SK-N-SH (cell line): Measurements from ENCODE around the gene NANOS2. TPM values are rescaled to one million over a fixed set of nuclear protein-coding genes. Genes with fewer than 3 reads are reported as not detected.
"Not testable (repeated sequence)": the region's sequence is repeated elsewhere in the genome, so short reads cannot be mapped to it uniquely, and the experiment has no call there.

ENCODE experiments used
- CTCF ChIA-PET: fragments of 300-600, 350-600 bp; formaldehyde crosslinking; extraction: SDS; loops from one replicate; lab custom pipeline; 2021; lab: Yijun Ruan, JAX
- POLR2A ChIA-PET: fragments of 350-600 bp; sonication (Branson Sonifier 250); formaldehyde crosslinking; extraction: SDS; loops from one replicate; lab custom pipeline; 2020; ENCODE audit warnings: antibody characterized with exemption, inconsistent platforms; lab: Yijun Ruan, JAX
- DNase-seq: peaks from one replicate; pipeline ENCODE4 v3.0.0; 2012
- H2AFZ ChIP-seq: fragments of 200-600 bp; sonication (generic); 2 replicates; pipeline ENCODE4 v1.8.1; 2016; ENCODE audit warnings: antibody characterized with exemption, mild to moderate bottlenecking, low read depth
- H3F3A ChIP-seq: fragments of 200-600 bp; sonication (generic); replicated peaks from 2 replicates; pipeline ENCODE3; 2016; ENCODE audit warnings: antibody characterized with exemption, mild to moderate bottlenecking; ENCODE audit not compliant: insufficient read depth
- H3K27ac ChIP-seq, 2 experiments: fragments of 200-500 bp in 1 of 2; fragments of 200-600 bp in 1 of 2; sonication (Bioruptor generic) in 1 of 2; sonication (generic), shearing (Covaris generic) in 1 of 2; 2 replicates each; pipeline versions ENCODE4 v1.5.1 to v1.6.1; 2014 to 2016; ENCODE audit warnings: low read depth in 2 of 2, inconsistent platforms in 1 of 2, low read length in 1 of 2, mild to moderate bottlenecking in 1 of 2, mixed read lengths in 1 of 2
- H3K27me3 ChIP-seq: fragments of 200-600 bp; sonication (generic), shearing (Covaris generic); 2 replicates; pipeline ENCODE4 v1.6.1; 2016; ENCODE audit warnings: mixed run types; ENCODE audit not compliant: insufficient read depth
- H3K36me3 ChIP-seq, 2 experiments: fragments of 200-500 bp in 1 of 2; fragments of 200-600 bp in 1 of 2; sonication (Bioruptor generic) in 1 of 2; sonication (generic) in 1 of 2; replicated peaks in 1 of 2; 2 replicates each; pipeline versions ENCODE3 to v1.5.1; 2014 to 2016; ENCODE audit warnings: low read length in 1 of 2, mild to moderate bottlenecking in 1 of 2; ENCODE audit not compliant: insufficient read depth in 2 of 2, control insufficient read depth in 1 of 2
- H3K4me1 ChIP-seq, 2 experiments: fragments of 200-500 bp in 1 of 2; fragments of 200-600 bp in 1 of 2; sonication (Bioruptor generic) in 1 of 2; sonication (generic), shearing (Covaris generic) in 1 of 2; 2 replicates each; pipeline versions ENCODE4 v1.5.1 to v1.6.1; 2014 to 2016; ENCODE audit warnings: low read depth in 1 of 2, low read length in 1 of 2, mixed run types in 1 of 2; ENCODE audit not compliant: insufficient read depth in 2 of 2, control insufficient read depth in 1 of 2
- H3K4me2 ChIP-seq: fragments of 200-600 bp; sonication (generic), shearing (Covaris generic); 2 replicates; pipeline ENCODE4 v1.6.1; 2017; ENCODE audit warnings: mixed run types
- H3K4me3 ChIP-seq, 2 experiments: fragments of 200-500 bp in 1 of 2; fragments of 200-600 bp in 1 of 2; sonication (Bioruptor generic) in 1 of 2; sonication (generic), shearing (Covaris generic) in 1 of 2; 2 replicates each; pipeline versions ENCODE4 v1.5.1 to v1.8.1; 2014 to 2016; ENCODE audit warnings: low read depth in 2 of 2, inconsistent platforms in 1 of 2, low read length in 1 of 2, mild to moderate bottlenecking in 1 of 2, mixed read lengths in 1 of 2, moderate library complexity in 1 of 2
- H3K79me2 ChIP-seq: fragments of 200-600 bp; sonication (generic); 2 replicates; pipeline ENCODE4 v1.8.1; 2017; ENCODE audit warnings: mild to moderate bottlenecking; ENCODE audit not compliant: insufficient read depth
- H3K9ac ChIP-seq: fragments of 200-600 bp; sonication (generic); 2 replicates; pipeline ENCODE4 v1.6.1; 2017; ENCODE audit warnings: mixed run types
- H3K9me2 ChIP-seq: fragments of 200-600 bp; sonication (generic); 2 replicates; pipeline ENCODE4 v1.6.1; 2017; ENCODE audit warnings: mixed run types
- H3K9me3 ChIP-seq: fragments of 200-600 bp; sonication (generic); 2 replicates; pipeline ENCODE4 v1.6.1; 2017; ENCODE audit warnings: mixed run types, mild to moderate bottlenecking, moderate library complexity
- H4K20me1 ChIP-seq: fragments of 200-600 bp; sonication (generic); 2 replicates; pipeline ENCODE4 v1.6.1; 2017; ENCODE audit warnings: mild to moderate bottlenecking, mixed run types; ENCODE audit not compliant: insufficient read depth
- FOSL2 ChIP-seq: IDR thresholded peaks from 2 replicates; pipeline ENCODE4 v1.4.0; 2012; ENCODE audit warnings: low read depth, mild to moderate bottlenecking, moderate library complexity, borderline replicate concordance
- GATA2 ChIP-seq: sonication (generic); formaldehyde crosslinking; IDR thresholded peaks from 2 replicates; pipeline ENCODE4 v1.5.0; 2020; ENCODE audit warnings: mild to moderate bottlenecking, missing genetic modification reagents
- IRF3 ChIP-seq: fragments of 150-350 bp; IDR thresholded peaks from 2 replicates; pipeline ENCODE4 v1.6.1; 2016; ENCODE audit warnings: mild to moderate bottlenecking, low read depth, low read length
- MEF2A ChIP-seq: IDR thresholded peaks from 2 replicates; pipeline ENCODE4 v1.4.0; 2012; ENCODE audit warnings: low read depth, borderline replicate concordance
- PBX3 ChIP-seq: IDR thresholded peaks from 2 replicates; pipeline ENCODE4; 2012
- RAD21 ChIP-seq: IDR thresholded peaks from 2 replicates; pipeline ENCODE4 v1.6.1; 2012; ENCODE audit warnings: mild to moderate bottlenecking, low read length
- RCOR1 ChIP-seq: fragments of 150-350 bp; IDR thresholded peaks from 2 replicates; pipeline ENCODE4 v1.6.1; 2017; ENCODE audit warnings: antibody characterized with exemption, low read length
- RFX5 ChIP-seq: IDR thresholded peaks from 2 replicates; pipeline ENCODE4 v1.6.1; 2012; ENCODE audit warnings: mild to moderate bottlenecking, improper control_type of control experiment, low read length
- WGBS: methylation state at CpG from one replicate; pipeline ENCODE4 v1.1.6; 2017; ENCODE audit warnings: low lambda C conversion rate; 5-methylcytosine and 5-hydroxymethylcytosine counted together
- polyA plus RNA-seq, 3 experiments: library from polyadenylated mRNA; depleted of rRNA; stranded (reverse); fragments of >200 nt; gene quantifications; 2 replicates each; pipeline ENCODE4 v1.2.3, GENCODE V29; 2012

Gene NANOS2
- polyA plus RNA-seq, 1 of the 3 experiments (the other 2 are of a cell fraction), result not detected

GRCh38 chr19:45870798-45871197 is 43.8 kb downstream of the NANOS2 start:
- H3K9me3 ChIP-seq, result no peaks in the 10 kb centered on the region
- ChIA-PET POLR2A (no interaction called here), CTCF (interaction anchor here (2.2 to 12.2 kb wide), 2 partner anchors 12 to 21 kb away, joined by 5 to 121 read pairs; partner anchors contain the start of gene IRF2BP1)
- H3K27me3 ChIP-seq, result no peaks in the 10 kb centered on the region; the same call in 1 of the 2 replicates
- no peaks in the 10 kb centered on the region for H3K4me1 ChIP-seq
- H3K27ac ChIP-seq, result no peak overlapping the region
- no peak overlapping the region for H3K4me2 ChIP-seq
- no peak overlapping the region for H3K9ac ChIP-seq
- H3K79me2 ChIP-seq, result no peaks in the 10 kb centered on the region
- no peak overlapping the region for H2AFZ ChIP-seq
- no peaks in the 10 kb centered on the region for H4K20me1 ChIP-seq
- no peaks in the 10 kb centered on the region for H3K36me3 ChIP-seq
- no peak for DNase-seq
- no peak overlapping the region for H3K4me3 ChIP-seq
- H3F3A ChIP-seq, result peaks cover 10% of the 10 kb centered on the region
- 77% methylated on average over 5 of the region's 5 CpGs for WGBS
- TF ChIP-seq PBX3, result no peak
- TF ChIP-seq MEF2A, result no peak
- TF ChIP-seq FOSL2, result no peak
- no peak for TF ChIP-seq RFX5
- no peak for TF ChIP-seq RAD21
- TF ChIP-seq RCOR1, result no peak
- TF ChIP-seq GATA2 (CRISPR knock-in tag), result no peak
- TF ChIP-seq IRF3, result no peak
- H3K9me2 ChIP-seq, result no peaks in the 10 kb centered on the region

GRCh38 chr19:45867241-45867640 is 47.3 kb downstream of the NANOS2 start:
- H2AFZ ChIP-seq, H4K20me1 ChIP-seq, POLR2A ChIA-PET, H3K9ac ChIP-seq, H3K9me2 ChIP-seq, H3K9me3 ChIP-seq, H3K27ac ChIP-seq, H3K79me2 ChIP-seq, H3K4me3 ChIP-seq, DNase-seq, H3K36me3 ChIP-seq, H3K4me2 ChIP-seq, H3K4me1 ChIP-seq: not testable (repeated sequence)
- CTCF ChIA-PET, result interaction anchor here (12.2 kb wide), 1 partner anchor 16 kb away, joined by 121 read pairs; the partner anchor contains the start of gene IRF2BP1
- WGBS, result 57% methylated on average over 4 of the region's 4 CpGs
- Histone ChIP-seq H3F3A (peaks cover 13% of the 10 kb centered on the region), H3K27me3 (peaks cover 19% of the 10 kb centered on the region; the same call in 1 of the 2 replicates)
